GM12873 (cell line): Measurements from ENCODE around the gene MRPL50.

Experiments used
- TF ChIP-seq, protein P1 (sequence below): IDR thresholded peaks from 2 replicates; pipeline ENCODE4 v1.5.1; 2012; ENCODE audit warnings: low read depth, mild to moderate bottlenecking, moderate library complexity, low read length, control low read depth; ENCODE audit not compliant: insufficient read depth; ENCODE audit errors: missing control alignments

Gene MRPL50

GRCh38 chr9:101398068-101398929 is at the start of gene MRPL50, which contains the start of gene ZNF189:
Gene MRPL50 (minus strand): TSS chr9:101398618. CDS start chr9:101398592, 26 bp downstream.
Gene ZNF189 (plus strand): TSS chr9:101398851. CDS start chr9:101399157, 306 bp downstream.
- TF ChIP-seq, protein P1, sequence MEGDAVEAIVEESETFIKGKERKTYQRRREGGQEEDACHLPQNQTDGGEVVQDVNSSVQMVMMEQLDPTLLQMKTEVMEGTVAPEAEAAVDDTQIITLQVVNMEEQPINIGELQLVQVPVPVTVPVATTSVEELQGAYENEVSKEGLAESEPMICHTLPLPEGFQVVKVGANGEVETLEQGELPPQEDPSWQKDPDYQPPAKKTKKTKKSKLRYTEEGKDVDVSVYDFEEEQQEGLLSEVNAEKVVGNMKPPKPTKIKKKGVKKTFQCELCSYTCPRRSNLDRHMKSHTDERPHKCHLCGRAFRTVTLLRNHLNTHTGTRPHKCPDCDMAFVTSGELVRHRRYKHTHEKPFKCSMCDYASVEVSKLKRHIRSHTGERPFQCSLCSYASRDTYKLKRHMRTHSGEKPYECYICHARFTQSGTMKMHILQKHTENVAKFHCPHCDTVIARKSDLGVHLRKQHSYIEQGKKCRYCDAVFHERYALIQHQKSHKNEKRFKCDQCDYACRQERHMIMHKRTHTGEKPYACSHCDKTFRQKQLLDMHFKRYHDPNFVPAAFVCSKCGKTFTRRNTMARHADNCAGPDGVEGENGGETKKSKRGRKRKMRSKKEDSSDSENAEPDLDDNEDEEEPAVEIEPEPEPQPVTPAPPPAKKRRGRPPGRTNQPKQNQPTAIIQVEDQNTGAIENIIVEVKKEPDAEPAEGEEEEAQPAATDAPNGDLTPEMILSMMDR = no peak

DNA sequence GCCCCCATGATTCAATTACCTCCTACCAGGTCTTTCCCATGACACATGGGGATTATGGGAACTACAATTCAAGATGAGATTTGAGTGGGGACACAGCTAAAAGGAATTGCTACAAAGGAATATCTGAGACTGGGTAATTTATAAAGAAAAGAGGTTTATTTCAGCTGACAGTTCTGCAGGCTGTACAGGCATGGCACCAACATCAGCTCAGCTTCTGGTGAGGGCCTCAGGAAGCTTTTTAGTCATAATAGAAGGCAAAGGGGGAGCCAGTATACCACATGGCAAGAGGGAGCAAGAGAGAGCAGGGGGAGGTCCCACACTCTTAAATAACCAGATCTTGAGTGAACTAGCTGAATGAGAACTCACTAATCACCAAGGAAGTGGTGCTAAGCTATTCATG is 48.3 kb upstream of the MRPL50 start:
- TF ChIP-seq, protein P1 = no peak

GRCh38 chr9:101445353-101446029 is 47.1 kb upstream of the MRPL50 start:
- TF ChIP-seq, protein P1 = no peak

DNA sequence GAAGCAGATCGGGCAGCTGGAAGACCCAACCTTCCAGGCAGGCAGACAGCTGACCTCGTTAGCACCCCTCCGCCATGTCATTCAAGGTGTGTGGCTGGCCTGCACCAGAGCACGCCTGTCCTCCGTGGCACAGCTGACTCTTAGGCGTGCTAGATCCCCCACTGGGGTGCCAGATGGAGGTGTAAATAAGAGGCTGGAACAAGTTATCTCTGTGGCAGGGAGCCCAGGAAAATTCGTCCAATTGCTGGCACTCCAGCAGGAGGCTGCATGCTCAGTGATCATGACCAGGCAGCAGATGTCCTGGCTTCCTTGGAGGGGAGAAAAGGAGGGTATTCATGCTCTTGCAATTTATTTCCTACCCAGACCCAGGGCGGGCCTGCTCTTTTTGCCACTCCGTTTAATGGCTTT is 45.0 kb upstream of the MRPL50 start:
- TF ChIP-seq, protein P1 = no peak

- TF ChIP-seq, protein P1 = no peak
Observed at GRCh38 chr9:101442736-101443135, 44.3 kb upstream of the MRPL50 start.

- TF ChIP-seq, protein P1 = no peak
Observed at GRCh38 chr9:101442318-101442717, 43.9 kb upstream of the MRPL50 start.

- TF ChIP-seq, protein P1 = no peak
Observed at GRCh38 chr9:101440714-101441230, 42.4 kb upstream of the MRPL50 start.
